PC-9 (cell line): ENCODE measurements around the gene SMCHD1.

Source experiments
- EZH2 ChIP-seq: fragments of 200-600 bp; sonication (generic); IDR thresholded peaks from 2 replicates; pipeline ENCODE4 v1.8.0; 2017; ENCODE audit warnings: antibody characterized with exemption, low read depth
- TF ChIP-seq, protein P1 (sequence below): fragments of 200-600 bp; sonication (generic); conservative IDR thresholded peaks from 2 replicates; pipeline ENCODE4 v1.6.1; 2017; ENCODE audit warnings: mixed run types, antibody characterized with exemption, mild to moderate bottlenecking, moderate library complexity

DNA sequence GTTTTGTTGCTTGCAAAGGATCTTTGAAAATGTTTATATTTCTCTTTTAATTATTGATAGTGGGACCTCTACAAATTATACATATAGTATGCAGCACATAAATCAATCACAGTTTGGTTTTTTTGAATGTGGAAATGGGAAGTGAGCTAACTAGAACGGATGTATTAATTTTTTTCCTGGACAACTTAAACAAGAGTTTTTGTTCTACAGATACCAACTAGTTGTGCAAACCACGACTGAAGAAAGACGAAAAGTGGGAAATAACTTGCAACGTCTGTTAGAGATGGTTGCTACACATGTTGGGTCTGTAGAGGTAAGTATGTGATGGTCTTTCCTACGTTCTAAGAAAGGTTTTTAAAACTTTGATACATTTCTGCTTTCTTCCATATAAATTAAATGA, 45.0 kb upstream of the SMCHD1 start:
- TF ChIP-seq, protein P1, sequence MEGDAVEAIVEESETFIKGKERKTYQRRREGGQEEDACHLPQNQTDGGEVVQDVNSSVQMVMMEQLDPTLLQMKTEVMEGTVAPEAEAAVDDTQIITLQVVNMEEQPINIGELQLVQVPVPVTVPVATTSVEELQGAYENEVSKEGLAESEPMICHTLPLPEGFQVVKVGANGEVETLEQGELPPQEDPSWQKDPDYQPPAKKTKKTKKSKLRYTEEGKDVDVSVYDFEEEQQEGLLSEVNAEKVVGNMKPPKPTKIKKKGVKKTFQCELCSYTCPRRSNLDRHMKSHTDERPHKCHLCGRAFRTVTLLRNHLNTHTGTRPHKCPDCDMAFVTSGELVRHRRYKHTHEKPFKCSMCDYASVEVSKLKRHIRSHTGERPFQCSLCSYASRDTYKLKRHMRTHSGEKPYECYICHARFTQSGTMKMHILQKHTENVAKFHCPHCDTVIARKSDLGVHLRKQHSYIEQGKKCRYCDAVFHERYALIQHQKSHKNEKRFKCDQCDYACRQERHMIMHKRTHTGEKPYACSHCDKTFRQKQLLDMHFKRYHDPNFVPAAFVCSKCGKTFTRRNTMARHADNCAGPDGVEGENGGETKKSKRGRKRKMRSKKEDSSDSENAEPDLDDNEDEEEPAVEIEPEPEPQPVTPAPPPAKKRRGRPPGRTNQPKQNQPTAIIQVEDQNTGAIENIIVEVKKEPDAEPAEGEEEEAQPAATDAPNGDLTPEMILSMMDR = no peak
- no peak for TF ChIP-seq EZH2
